Fibroblast of mammary gland (primary cell): ENCODE data around the gene TCP11.

ENCODE experiments used
- DNase-seq: peaks from one replicate; pipeline ENCODE4 v3.0.0-alpha.2; 2010; ENCODE audit warnings: low read depth
- H3K4me3 ChIP-seq: 2 replicates; pipeline ENCODE4 v1.5.1; 2011; ENCODE audit warnings: low read depth, mild to moderate bottlenecking, low read length, moderate library complexity; ENCODE audit not compliant: control insufficient read depth
- TF ChIP-seq, protein P1 (sequence below): conservative IDR thresholded peaks from 2 replicates; pipeline ENCODE4 v1.5.1; 2011; ENCODE audit warnings: low read depth, low read length, inconsistent platforms; ENCODE audit not compliant: control insufficient read depth, insufficient read depth

Gene TCP11

DNA sequence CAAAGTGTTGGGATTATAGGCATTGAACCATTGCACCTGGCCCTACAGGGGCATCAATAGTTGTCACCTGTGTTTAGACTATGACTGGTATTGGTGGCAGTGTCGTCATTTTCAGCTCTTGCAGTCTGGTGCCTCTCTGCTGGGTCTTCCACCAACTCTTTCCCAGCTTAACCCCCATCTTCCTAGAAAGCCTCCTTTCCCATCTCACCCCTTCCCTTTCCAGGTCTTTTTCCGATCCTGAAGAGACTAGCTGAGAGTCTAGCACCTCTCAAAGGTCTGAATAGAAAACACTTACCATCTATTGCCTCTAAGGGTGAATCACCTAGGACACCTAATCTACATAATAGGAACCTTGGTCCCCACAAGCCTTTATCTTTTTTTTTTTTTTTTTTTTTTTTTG lies 71.0 kb downstream of the TCP11 start:
- TF ChIP-seq, protein P1, sequence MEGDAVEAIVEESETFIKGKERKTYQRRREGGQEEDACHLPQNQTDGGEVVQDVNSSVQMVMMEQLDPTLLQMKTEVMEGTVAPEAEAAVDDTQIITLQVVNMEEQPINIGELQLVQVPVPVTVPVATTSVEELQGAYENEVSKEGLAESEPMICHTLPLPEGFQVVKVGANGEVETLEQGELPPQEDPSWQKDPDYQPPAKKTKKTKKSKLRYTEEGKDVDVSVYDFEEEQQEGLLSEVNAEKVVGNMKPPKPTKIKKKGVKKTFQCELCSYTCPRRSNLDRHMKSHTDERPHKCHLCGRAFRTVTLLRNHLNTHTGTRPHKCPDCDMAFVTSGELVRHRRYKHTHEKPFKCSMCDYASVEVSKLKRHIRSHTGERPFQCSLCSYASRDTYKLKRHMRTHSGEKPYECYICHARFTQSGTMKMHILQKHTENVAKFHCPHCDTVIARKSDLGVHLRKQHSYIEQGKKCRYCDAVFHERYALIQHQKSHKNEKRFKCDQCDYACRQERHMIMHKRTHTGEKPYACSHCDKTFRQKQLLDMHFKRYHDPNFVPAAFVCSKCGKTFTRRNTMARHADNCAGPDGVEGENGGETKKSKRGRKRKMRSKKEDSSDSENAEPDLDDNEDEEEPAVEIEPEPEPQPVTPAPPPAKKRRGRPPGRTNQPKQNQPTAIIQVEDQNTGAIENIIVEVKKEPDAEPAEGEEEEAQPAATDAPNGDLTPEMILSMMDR = no peak
- H3K4me3 ChIP-seq = no peak overlapping the region
- no peak for DNase-seq

DNA sequence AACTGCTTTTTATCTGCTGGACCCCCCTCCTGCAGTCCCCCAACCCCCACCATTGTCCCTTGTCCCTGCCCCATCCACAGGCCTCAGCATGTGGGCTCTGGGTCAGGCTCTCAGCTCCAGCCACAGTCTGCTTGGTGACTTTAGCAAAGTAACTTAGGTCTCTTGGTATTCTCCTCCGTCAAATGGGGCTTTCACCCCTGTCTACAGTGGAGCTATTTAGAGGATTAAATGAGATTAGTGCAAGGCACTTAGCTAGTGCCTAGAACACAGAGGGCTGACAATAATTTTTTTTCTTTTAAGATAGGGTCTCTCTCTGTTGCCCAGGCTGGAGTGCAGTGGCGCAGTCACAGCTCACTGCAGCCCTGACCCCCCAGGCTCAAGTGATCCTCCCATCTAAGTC lies 71.9 kb downstream of the TCP11 start:
- TF ChIP-seq, protein P1 = no peak
- no peak for DNase-seq

DNA sequence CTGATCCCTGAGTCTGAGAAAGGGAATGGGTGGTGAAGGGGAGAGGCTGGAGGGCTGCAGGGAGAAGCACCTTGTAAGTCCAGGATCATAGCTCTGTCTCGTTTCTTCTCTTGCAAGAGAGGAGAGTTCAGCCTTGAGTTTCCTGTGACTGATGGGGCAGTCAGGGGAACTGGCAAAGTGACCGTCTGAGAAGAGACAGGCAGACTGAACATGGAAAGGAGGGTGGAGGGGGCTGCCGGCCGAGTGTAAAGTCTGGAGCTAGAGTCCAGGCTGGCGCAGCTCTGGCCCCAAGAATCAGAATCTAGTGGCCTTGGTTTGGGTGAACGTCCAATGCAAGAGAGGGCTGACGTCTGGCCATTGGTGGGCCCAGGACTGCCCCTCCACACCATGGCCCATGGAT lies 72.5 kb downstream of the TCP11 start:
- H3K4me3 ChIP-seq = no peak overlapping the region
- no peak for DNase-seq
- TF ChIP-seq, protein P1 = no peak

More for the DNA sequence above, 71.9 kb downstream of the TCP11 start:
- H3K4me3 ChIP-seq = no peak overlapping the region

DNA sequence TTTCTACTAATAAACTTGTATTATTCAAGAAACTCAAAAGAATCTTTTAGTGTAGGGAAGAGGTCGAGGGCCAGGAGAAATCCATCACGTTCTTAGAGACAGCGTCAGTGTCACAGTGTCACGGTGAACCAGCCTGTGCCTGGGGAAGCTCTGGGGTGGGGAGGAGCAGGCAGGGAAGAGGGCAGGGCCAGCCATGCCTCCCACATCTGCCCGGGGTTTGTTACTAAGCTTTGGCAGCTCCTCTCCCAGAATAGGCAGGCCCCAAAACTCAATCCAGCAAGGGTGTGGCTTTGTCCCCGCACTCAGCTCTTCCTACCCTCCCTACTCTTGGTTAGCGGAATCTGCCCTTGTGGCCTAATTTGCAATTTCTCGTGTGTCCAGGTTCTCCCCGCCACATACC lies 72.9 kb downstream of the TCP11 start:
- H3K4me3 ChIP-seq = no peak overlapping the region
- no peak for DNase-seq
- TF ChIP-seq, protein P1 = no peak
